NCI-H345 (cell line): ENCODE results near the gene TTLL12.
"Not testable (repeated sequence)": the region's sequence is repeated elsewhere in the genome, so short reads cannot be mapped to it uniquely, and the experiment has no call there.

Experiments
- DNase-seq: peaks from one replicate; lab custom pipeline; 2025; lab: John Stamatoyannopoulos, UW

The TTLL12 gene

GRCh38 chr22:43154887-43155536, 31.9 kb downstream of the TTLL12 start:
- DNase-seq, result no peak

DNA sequence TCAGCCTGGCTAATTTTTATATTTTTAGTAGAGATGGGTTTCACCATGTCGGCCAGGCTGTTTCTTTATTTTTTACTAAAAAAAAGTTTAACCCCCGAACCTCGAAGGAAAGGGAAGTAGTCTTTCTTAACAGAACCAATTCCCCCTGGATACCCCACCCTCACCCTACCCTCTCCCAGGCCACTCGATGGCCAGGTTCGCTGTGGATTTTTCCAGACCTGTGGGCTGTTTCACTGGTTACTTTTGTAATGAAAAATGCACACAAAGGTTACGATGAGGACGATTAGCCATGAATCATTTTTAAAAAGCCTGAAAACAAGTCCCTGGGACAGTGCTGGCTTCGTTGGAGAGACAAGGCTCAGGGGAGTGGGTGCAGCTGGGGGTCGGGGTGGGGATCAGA, 33.0 kb downstream of the TTLL12 start:
- DNase-seq, result no peak

- DNase-seq, result peak; percentile 24
Measured at GRCh38 chr22:43152357-43153071, 34.4 kb downstream of the TTLL12 start.

DNA sequence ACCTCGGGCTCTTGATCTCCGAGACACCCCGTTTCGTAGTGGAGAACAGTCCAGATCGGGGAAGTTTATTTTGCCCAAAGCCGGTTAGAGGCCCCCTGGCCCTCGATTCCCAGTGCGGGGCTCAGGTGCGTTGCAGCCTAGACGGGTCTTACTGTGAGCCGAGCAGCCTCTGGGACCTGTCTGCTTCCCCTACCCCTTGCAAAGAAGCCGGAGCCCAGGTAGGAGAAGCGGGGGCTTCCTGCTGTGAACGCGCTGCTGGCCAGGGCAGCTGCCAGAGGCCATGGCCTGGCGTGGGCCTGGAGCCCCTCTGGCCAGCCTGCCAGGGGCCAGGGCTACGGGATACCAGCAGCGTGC, 35.0 kb downstream of the TTLL12 start:
- DNase-seq, result no peak

DNA sequence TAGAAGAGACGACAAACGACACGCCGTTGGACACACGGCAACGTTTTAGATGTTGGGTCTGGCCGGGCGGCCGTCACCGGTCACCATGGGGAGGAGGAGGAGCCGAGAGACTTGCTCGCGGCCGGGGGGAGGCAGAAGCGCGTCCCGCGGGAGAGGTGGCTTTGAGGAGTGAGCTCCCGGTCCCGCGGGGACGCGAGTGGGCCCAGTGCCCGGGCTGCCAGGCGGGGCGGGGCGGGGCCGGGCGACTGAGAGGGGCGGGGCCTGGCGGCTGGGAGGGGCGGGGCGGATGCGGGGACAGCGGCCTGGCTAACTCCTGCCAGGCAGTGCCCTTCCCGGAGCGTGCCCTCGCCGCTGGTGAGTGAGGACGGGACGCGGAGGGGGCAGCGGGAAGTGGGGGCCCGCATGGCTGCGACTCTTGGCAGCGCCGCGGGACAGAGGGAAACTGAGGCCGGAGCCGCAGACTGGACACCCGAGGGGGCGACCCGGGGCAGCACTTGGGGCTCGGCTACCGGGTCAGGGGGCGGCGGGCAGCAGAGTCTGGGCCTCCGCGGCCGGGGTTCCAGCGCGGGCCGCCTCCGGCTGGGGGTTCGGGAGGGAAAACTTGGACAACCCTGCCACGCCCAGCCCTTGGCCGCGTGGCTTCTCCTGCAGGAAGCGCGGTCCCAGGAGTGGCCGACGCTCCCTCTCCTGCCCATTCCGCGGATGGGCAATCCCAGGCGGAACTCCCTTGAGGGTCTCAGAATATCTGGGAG, 35.5 kb downstream of the TTLL12 start, which contains the start of gene TSPO:
Gene TSPO (plus strand): TSS at position 309 of the 752 bp plus-strand sequence. CDS start 7,680 bp downstream, outside the sequence.
- DNase-seq, result no peak

DNA sequence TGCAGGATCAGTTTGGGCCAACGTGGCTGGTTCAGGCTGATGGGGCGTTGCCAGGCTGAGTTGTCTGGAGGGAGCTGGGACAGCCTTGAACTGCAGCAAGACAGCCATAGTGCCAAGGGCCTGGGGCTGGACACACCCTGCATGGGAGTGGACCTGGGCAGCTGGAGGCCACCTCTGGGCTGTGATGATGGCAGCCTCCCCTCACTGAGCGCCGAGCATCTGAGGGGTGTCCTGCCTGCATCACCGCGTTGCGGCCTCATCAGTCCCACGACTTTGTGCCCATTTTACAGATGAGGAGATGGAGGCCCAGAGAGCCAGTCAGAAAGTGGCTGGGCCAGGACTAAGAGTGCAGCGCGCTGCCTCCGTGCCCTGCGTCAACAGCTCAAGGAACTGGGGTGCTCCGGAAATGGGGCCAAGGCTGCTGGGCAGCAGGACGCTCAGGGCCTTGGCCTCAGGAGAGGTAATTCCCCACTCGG, 36.2 kb downstream of the TTLL12 start:
- DNase-seq, result no peak

DNA sequence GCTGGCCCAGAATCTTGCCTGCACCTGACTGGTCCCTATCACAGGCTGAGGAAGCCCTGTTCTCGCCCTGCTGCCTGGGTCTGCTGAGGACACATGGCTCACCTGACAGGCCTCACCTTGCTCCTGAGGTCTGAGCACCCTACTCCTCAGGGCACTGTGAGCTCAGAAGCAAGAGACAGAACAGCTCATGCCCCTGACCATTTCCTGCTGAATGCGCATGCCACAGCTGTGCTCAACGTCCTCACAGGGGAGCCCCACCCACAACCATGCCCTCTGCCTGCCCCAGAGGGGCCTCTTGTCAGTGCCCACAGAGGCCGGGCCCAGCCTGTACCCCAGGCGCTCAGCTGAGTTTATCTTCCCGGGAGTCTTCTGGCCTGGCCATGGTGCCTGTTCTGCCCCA, 38.4 kb downstream of the TTLL12 start:
- DNase-seq, result no peak

DNA sequence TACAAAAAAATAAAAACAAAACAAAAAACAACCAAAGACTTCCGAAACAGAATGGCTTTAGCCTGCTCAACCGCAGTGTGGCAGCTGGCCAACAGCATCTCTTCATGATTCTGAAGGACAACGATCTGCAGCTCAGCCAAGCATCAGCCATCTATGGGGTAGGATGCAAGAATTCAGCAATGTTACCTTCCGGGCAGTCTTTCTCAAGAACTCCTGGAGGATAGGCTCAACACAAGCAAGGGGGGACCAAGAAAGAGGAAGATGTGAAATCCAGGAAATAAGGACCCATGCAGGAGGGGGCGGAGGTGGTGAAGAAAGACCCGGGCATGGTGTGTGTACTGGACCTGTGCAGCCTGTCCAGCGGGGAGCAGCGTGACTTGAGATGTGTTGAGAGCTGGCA, 39.1 kb downstream of the TTLL12 start:
- DNase-seq, result no peak

- DNase-seq, result not testable (repeated sequence)
Measured at GRCh38 chr22:43146332-43146731, 40.6 kb downstream of the TTLL12 start.

DNA sequence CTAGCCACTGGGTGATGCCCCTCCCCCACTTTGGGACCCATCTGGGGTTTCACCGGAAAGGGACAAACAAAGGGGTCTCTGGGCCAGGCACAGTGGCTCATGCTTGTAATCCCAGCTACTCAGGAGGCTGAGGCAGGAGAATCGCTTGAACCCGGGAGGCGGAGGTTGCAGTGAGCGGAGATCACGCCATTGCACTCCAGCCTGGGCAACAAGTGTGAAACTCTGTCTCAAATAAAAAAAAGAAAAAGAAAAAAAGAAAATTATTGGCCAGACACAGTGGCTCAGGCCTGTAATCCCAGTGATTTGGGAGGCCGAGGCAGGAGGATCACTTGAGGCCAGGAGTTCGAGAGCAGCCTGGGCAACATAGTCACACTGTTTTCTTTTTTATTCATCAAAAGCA, 41.6 kb downstream of the TTLL12 start:
- not testable (repeated sequence) for DNase-seq

DNA sequence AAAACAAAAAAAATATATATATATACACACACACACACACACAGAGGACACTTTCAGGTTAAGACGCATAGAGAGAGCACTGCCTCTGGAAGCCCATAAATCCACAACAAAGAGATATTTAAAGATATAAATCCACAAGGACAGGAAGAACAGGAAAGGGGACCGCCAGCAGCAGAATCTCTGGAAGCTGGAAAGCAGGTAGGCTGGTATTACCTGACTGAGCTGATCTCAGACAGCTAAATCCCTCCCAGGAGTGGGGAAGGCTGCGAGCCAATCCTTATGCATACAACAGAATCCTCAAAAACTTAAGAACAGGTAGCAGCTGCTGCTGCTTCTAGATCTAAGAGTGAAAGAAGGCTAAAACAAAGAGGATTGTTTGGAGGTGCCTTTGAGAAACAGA, 42.0 kb downstream of the TTLL12 start:
- no peak for DNase-seq

- DNase-seq, result peak; percentile 78
Measured at GRCh38 chr22:43142880-43143562, 43.9 kb downstream of the TTLL12 start, which contains the start of gene MCAT. MCAT (minus strand) TSS chr22:43143398; CDS start chr22:43143348, 50 bp downstream.

GRCh38 chr22:43136801-43137200, 50.1 kb downstream of the TTLL12 start:
- DNase-seq, result no peak

DNA sequence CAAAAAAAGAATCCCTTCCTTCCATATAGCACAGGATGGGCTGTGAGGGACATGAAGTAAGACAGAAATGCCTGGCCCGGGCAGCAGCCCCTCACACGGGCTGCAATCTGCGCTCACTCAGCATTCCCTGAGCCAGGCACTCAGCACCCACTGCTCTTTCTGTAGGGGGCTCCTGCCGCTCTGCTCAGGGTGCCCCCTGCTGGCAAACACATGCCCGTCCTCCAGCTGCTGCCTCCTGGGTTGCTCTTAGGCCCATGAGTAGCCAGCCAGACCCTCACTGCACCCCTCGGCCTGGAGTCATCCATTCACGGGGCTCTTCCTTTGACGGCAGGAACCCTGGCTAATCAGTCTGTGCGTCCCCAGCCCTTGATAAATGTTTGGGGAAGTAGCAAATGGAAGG, 50.7 kb downstream of the TTLL12 start:
- DNase-seq, result no peak

DNA sequence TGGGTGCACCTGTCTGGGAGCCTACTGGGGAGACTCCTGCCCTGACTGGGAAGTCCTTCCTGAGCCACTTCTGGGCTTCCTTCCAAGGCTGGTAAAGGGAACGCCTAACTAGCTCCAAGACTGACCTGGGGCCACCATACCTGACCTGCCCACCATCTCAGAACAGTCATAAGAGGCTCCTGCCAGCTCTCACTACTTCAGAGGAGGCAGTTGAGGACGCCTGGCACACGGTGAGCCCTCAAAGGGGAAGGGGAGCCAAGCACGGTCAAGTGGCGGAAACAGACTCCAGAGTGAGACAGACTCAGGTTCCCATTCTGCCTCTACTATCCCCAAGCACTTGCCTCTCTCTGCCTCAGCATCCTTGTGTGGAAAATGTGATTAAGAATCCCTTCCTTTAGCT, 51.4 kb downstream of the TTLL12 start:
- no peak for DNase-seq

GRCh38 chr22:43134553-43134952, 52.4 kb downstream of the TTLL12 start:
- no peak for DNase-seq

DNA sequence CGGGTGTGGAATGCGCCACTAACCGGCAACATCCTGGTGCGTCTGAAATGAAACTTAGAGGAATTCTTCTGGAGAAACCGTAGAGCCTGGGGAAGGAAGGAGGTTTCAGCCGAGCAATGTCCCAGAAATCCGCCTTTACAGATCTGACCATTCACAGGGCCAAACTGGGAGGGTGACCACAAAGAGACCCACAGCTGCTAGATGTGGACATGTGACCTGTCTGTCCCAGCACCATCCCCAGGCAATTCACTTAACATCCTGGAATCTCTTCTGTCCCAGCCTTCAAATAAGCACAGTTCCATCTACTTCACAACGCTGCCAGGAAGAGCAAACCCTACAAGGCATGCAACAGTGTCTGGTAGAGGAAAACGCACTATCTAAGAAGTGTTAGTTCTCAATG, 53.5 kb downstream of the TTLL12 start:
- no peak for DNase-seq

GRCh38 chr22:43131773-43132501, 55.0 kb downstream of the TTLL12 start:
- DNase-seq, result no peak

DNA sequence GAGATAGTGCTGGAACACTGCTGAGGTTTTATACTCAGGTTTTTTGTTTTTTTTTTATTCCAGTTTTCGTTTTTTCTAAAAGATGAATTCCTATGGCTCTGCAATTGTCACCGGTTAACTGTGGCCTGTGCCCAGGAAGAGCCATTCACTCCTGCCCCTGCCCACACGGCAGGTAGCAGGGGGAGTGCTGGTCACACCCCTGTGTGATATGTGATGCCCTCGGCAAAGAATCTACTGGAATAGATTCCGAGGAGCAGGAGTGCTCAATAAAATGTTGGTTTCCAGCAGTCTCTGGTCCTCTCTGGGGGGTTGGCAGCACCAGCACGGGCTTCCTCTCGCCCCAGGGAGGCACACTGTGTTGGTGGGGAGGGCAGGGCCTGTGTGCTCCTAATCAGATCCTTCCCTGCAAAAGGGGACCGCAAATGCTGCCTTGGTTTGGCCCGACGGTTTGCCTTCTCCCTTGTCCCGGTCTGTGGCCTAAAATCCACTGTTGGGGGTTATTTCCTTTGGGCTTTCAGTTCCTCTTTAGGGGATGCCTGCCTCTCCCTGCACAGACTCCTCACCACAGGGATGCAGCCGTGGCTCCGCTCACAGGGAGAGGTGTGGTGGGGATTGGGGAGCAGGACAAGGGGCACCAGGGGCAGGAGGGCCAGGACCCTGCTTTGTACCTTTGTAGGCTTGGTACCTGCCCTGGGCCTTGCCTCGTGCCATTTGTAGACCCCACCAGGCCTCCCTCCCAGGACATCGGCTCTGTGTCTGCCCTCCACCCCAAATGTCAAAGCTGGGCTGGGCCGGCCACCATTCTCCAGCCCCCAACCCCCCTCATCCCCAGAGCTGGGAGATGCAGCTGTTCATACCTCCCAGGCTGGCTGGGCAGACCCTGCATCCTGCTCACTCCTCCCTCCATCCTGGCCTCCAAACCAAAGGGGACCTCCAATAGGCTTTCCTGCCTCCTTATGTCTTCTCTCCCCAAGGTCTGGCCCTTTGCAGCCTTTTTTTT, 57.2 kb downstream of the TTLL12 start:
- peak; percentile 34 for DNase-seq

DNA sequence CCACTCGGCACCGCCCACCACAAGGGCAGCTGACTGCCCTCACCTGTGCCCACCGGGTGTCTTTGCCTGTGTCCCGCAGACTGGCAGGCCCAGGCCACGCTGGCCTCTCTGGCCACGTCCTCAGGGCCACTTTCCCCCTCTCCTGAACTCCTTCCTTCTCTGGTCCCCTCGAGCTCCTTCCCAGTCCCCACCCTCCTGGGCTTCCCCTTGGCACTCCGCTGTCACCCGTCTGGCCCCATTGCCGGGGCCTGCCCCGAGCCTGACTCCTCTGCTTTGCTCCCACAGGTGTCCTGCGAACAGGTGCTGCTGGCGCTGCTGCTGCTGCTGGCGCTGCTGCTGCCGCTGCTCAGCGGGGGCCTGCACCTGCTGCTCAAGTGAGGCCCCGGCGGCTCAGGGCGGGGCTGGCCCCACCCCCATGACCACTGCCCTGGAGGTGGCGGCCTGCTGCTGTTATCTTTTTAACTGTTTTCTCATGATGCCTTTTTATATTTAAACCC, 58.0 kb downstream of the TTLL12 start:
- DNase-seq, result peak; percentile 80
